H9 (cell line): ENCODE data around the gene LRRC7. TPM values are rescaled to one million over a fixed set of nuclear protein-coding genes. Genes with fewer than 3 reads are reported as not detected.
A peak's percentile ranks its signal among the peaks of the same experiment; 100 is the strongest.

Experiments
- DNase-seq: peaks from one replicate; pipeline ENCODE4 v3.0.0-alpha.2; 2017
- H2AFZ ChIP-seq: one replicate; pipeline ENCODE4 v1.6.1; 2013; ENCODE audit warnings: mild to moderate bottlenecking, low read length, control low read depth, moderate library complexity
- H2AK5ac ChIP-seq: 2 replicates; pipeline ENCODE4 v1.6.1; 2013; ENCODE audit warnings: low read length, control low read depth, mixed read lengths; ENCODE audit not compliant: insufficient read length
- H2BK120ac ChIP-seq: one replicate; pipeline ENCODE4 v1.6.1; 2013; ENCODE audit warnings: low read depth, mild to moderate bottlenecking, low read length, control low read depth, inconsistent platforms; ENCODE audit not compliant: poor library complexity, severe bottlenecking
- H2BK12ac ChIP-seq: 2 replicates; pipeline ENCODE4 v1.6.1; 2013; ENCODE audit warnings: low read length, control low read depth, mixed read lengths, low read depth; ENCODE audit not compliant: insufficient read length
- H2BK15ac ChIP-seq: 2 replicates; pipeline ENCODE4 v1.6.1; 2013; ENCODE audit warnings: low read depth, low read length, control low read depth
- H2BK20ac ChIP-seq: one replicate; pipeline ENCODE4 v1.6.1; 2013; ENCODE audit warnings: low read depth, mild to moderate bottlenecking, low read length, control low read depth, inconsistent platforms; ENCODE audit not compliant: poor library complexity, severe bottlenecking
- H2BK5ac ChIP-seq: 2 replicates; pipeline ENCODE4 v1.6.1; 2013; ENCODE audit warnings: low read length, control low read depth, mixed read lengths; ENCODE audit not compliant: insufficient read length
- H3K14ac ChIP-seq: 2 replicates; pipeline ENCODE4 v1.6.1; 2013; ENCODE audit warnings: low read length, control low read depth; ENCODE audit not compliant: insufficient read depth
- H3K18ac ChIP-seq: 2 replicates; pipeline ENCODE4 v1.6.1; 2013; ENCODE audit warnings: low read depth, mild to moderate bottlenecking, mixed read lengths, low read length, control low read depth; ENCODE audit not compliant: insufficient read length
- H3K23ac ChIP-seq: 2 replicates; pipeline ENCODE4 v1.6.1; 2013; ENCODE audit warnings: low read length, control low read depth, mixed read lengths, low read depth; ENCODE audit not compliant: insufficient read length
- H3K23me2 ChIP-seq: 2 replicates; pipeline ENCODE4 v1.6.1; 2013; ENCODE audit warnings: low read depth, mild to moderate bottlenecking, mixed read lengths, low read length, control low read depth; ENCODE audit not compliant: insufficient read length, poor library complexity, severe bottlenecking
- H3K27ac ChIP-seq: 2 replicates; pipeline ENCODE4 v1.5.1; 2013; ENCODE audit warnings: low read length, control low read depth, mixed read lengths, low read depth; ENCODE audit not compliant: insufficient read length
- H3K27me3 ChIP-seq: 2 replicates; pipeline ENCODE4 v1.6.1; 2013; ENCODE audit warnings: low read length, control low read depth, inconsistent platforms; ENCODE audit not compliant: insufficient read depth
- H3K4ac ChIP-seq: 2 replicates; pipeline ENCODE4 v1.6.1; 2013; ENCODE audit warnings: low read depth, mild to moderate bottlenecking, control low read depth, inconsistent platforms, low read length, moderate library complexity
- H3K4me1 ChIP-seq: 2 replicates; pipeline ENCODE4 v1.6.1; 2013; ENCODE audit warnings: low read length, control low read depth, inconsistent platforms; ENCODE audit not compliant: insufficient read depth
- H3K4me2 ChIP-seq: 2 replicates; pipeline ENCODE4 v1.6.1; 2013; ENCODE audit warnings: low read length, control low read depth, mixed read lengths; ENCODE audit not compliant: insufficient read length, insufficient read depth
- H3K56ac ChIP-seq: 2 replicates; pipeline ENCODE4 v1.6.1; 2013; ENCODE audit warnings: low read depth, mild to moderate bottlenecking, mixed read lengths, low read length, control low read depth; ENCODE audit not compliant: insufficient read length
- H3K79me1 ChIP-seq: 2 replicates; pipeline ENCODE4 v1.6.1; 2013; ENCODE audit warnings: low read depth, mild to moderate bottlenecking, moderate library complexity, low read length, control low read depth, inconsistent platforms; ENCODE audit not compliant: insufficient read depth, poor library complexity, severe bottlenecking
- H3K79me2 ChIP-seq: 2 replicates; pipeline ENCODE4 v1.6.1; 2013; ENCODE audit warnings: low read length, control low read depth, inconsistent platforms; ENCODE audit not compliant: insufficient read depth
- H3K9ac ChIP-seq: 2 replicates; pipeline ENCODE4 v1.6.1; 2013; ENCODE audit warnings: low read length, control low read depth, mixed read lengths; ENCODE audit not compliant: insufficient read length; ENCODE audit errors: extremely low read depth
- H3K9me3 ChIP-seq: one replicate; pipeline ENCODE4 v1.6.1; 2013; ENCODE audit warnings: low read depth, low read length, inconsistent platforms; ENCODE audit not compliant: control insufficient read depth
- H3T11ph ChIP-seq: one replicate; pipeline ENCODE4 v1.6.1; 2013; ENCODE audit warnings: mild to moderate bottlenecking, low read length, control low read depth, inconsistent platforms
- H4K20me1 ChIP-seq: one replicate; pipeline ENCODE4 v1.6.1; 2013; ENCODE audit not compliant: control insufficient read depth, insufficient read length, insufficient read depth
- H4K5ac ChIP-seq: 2 replicates; pipeline ENCODE4 v1.6.1; 2013; ENCODE audit warnings: low read depth, mild to moderate bottlenecking, mixed read lengths, low read length, control low read depth; ENCODE audit not compliant: insufficient read length
- H4K8ac ChIP-seq: replicated peaks from 2 replicates; pipeline ENCODE4 v1.6.1; 2013; ENCODE audit warnings: low read length, control low read depth, mixed read lengths, low read depth; ENCODE audit not compliant: insufficient read length
- H4K91ac ChIP-seq: 2 replicates; pipeline ENCODE4 v1.6.1; 2013; ENCODE audit warnings: low read depth, mild to moderate bottlenecking, moderate library complexity, mixed read lengths, low read length, control low read depth; ENCODE audit not compliant: insufficient read length
- H3K27ac Mint-ChIP-seq, 3 experiments: 2 replicates in 2 of 3; 3 replicates in 1 of 3; pipeline ENCODE4 v1.8.0; 2020 to 2021; ENCODE audit warnings: mixed read lengths in 3 of 3, mild to moderate bottlenecking in 1 of 3, moderate library complexity in 1 of 3
- H3K27me3 Mint-ChIP-seq: 2 replicates; pipeline ENCODE4 v1.8.0; 2021; ENCODE audit warnings: low read depth, mild to moderate bottlenecking, moderate library complexity, mixed read lengths
- H3K36me3 Mint-ChIP-seq, 3 experiments: 2 replicates in 2 of 3; 3 replicates in 1 of 3; pipeline ENCODE4 v1.8.0; 2020 to 2021; ENCODE audit warnings: low read depth in 3 of 3, mixed read lengths in 3 of 3; ENCODE audit not compliant: insufficient read depth in 1 of 3
- H3K4me1 Mint-ChIP-seq, 2 experiments: 2 replicates each; pipeline ENCODE4 v1.8.0; 2020; ENCODE audit warnings: mixed read lengths in 2 of 2
- H3K4me3 Mint-ChIP-seq, 2 experiments: 2 replicates in 1 of 2; 3 replicates in 1 of 2; pipeline ENCODE4 v1.8.0; 2020 to 2021; ENCODE audit warnings: mild to moderate bottlenecking in 2 of 2, mixed read lengths in 2 of 2, moderate library complexity in 1 of 2
- H3K9me3 Mint-ChIP-seq, 2 experiments: 2 replicates in 1 of 2; 3 replicates in 1 of 2; pipeline ENCODE4 v1.8.0; 2020; ENCODE audit warnings: mild to moderate bottlenecking in 2 of 2, mixed read lengths in 2 of 2, moderate library complexity in 1 of 2
- CTCF ChIP-seq: fragments of 200-600 bp; sonication (generic); conservative IDR thresholded peaks from 3 replicates; pipeline ENCODE4 v1.8.0; 2021; ENCODE audit warnings: antibody characterized with exemption, mild to moderate bottlenecking
- WGBS: extraction: QIAGEN DNeasy Blood & Tissue Kit; methylation state at CpG from one replicate; pipeline ENCODE4 v1.1.7; 2013; ENCODE audit warnings: missing lambda C conversion rate, low lambda C conversion rate, mixed read lengths; ENCODE audit not compliant: insufficient read length; ENCODE audit errors: extremely low coverage; 5-methylcytosine and 5-hydroxymethylcytosine counted together
- total RNA-seq: library from RNA; stranded (reverse); gene quantifications from 2 replicates; pipeline ENCODE4 v1.2.1, GENCODE V29; 2021

Gene LRRC7
- total RNA-seq, 1 experiment from 2014 or later = not detected

DNA sequence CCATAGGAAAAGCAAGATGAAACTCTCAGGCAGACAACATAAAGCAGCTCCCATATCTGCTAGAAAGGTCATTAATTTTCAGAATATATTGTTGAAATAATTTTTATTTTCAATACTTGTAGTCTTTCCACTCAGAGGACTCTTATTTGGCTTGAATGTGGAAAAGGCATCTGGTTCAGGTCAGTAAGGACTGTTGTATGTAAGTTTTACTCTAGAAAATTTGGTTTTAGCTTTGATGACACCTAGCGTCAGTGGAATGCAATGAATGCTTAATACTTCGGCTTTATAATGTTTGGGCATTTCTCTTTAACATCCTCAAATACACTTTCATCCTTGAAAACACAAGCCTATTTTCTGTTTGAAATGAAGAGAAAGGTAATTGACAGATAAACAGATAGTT, 574.4 kb downstream of the LRRC7 start:
- Histone ChIP-seq H3K4me2 (no peak overlapping the region), H3K23me2 (no peaks in the 10 kb centered on the region), H4K91ac (no peak overlapping the region), H4K5ac (no peak overlapping the region), H2AFZ (no peak overlapping the region), H3T11ph (no peak overlapping the region), H3K23ac (no peak overlapping the region), H3K27ac (no peak overlapping the region), H2BK12ac (no peak overlapping the region), H3K9me3 (no peaks in the 10 kb centered on the region), H3K27me3 (no peaks in the 10 kb centered on the region), H3K56ac (no peak overlapping the region), H3K4ac (no peak overlapping the region), H3K14ac (no peak overlapping the region), H2BK20ac (no peak overlapping the region), H2AK5ac (no peak overlapping the region), H4K20me1 (no peaks in the 10 kb centered on the region), H3K4me1 (no peaks in the 10 kb centered on the region; the same call in 1 of the 2 replicates), H3K79me2 (no peaks in the 10 kb centered on the region), H3K79me1 (no peaks in the 10 kb centered on the region), H3K18ac (no peak overlapping the region), H2BK120ac (no peak overlapping the region), H2BK15ac (no peak overlapping the region), H2BK5ac (no peak overlapping the region), H3K9ac (no peak overlapping the region), H4K8ac (no peak overlapping the region)
- Mint-ChIP-seq H3K27ac (no peak overlapping the region), H3K36me3 (peaks cover 0 to 4% (median 0%) of the 10 kb centered on the region in 3 experiments; a peak in 1 of 7 replicates), H3K9me3 (no peaks in the 10 kb centered on the region), H3K27me3 (no peaks in the 10 kb centered on the region), H3K4me3 (no peak overlapping the region), H3K4me1 (peaks cover 20 to 23% of the 10 kb centered on the region in 2 experiments)
- no peak for DNase-seq
- TF ChIP-seq CTCF = peak; percentile 50; the same call in 2 of the 3 replicates
- no CpG with 5 or more reads among the region's 2 CpGs for WGBS
